ENCODE data around the gene STXBP6.
"Not testable (repeated sequence)": the region's sequence is repeated elsewhere in the genome, so short reads cannot be mapped to it uniquely, and the experiment has no call there.

Gene STXBP6

GRCh38 chr14:24773564-24773963 lies 276.4 kb downstream of the STXBP6 start:
- not testable (repeated sequence) for DNase-seq (ENCODE audit: low read depth in 2 of 2, low spot score in 1 of 2)

- DNase-seq (ENCODE audit: low read depth in 2 of 2, low spot score in 1 of 2): no peak
These were observed 283.5 kb downstream of the STXBP6 start for GRCh38 chr14:24766434-24766833.

GRCh38 chr14:24761141-24761540 lies 288.8 kb downstream of the STXBP6 start:
- no peak for DNase-seq (ENCODE audit: low read depth in 2 of 2, low spot score in 1 of 2)
